Dermis microvascular lymphatic vessel endothelial cell (primary cell): ENCODE results near the gene CBFA2T3. TPM values are rescaled to one million over a fixed set of nuclear protein-coding genes. Genes with fewer than 3 reads are reported as not detected.
"Not testable (repeated sequence)": the region's sequence is repeated elsewhere in the genome, so short reads cannot be mapped to it uniquely, and the experiment has no call there.

Experiments used
- DNase-seq, 2 donors: peaks; one replicate each; pipeline versions ENCODE4 v3.0.0 to v3.0.0-alpha.2; 2010; ENCODE audit warnings: low read depth in 2 of 2
- total RNA-seq: library from RNA; depleted of rRNA; stranded (reverse); fragments of >200 nt; gene quantifications from 2 replicates; pipeline ENCODE4 v1.2.1, GENCODE V29; 2014

Gene CBFA2T3
- total RNA-seq, 1 donor from 2014 or later: not detected

- no peak for DNase-seq
Measured at GRCh38 chr16:89013111-89013510, 36.1 kb upstream of the CBFA2T3 start.

GRCh38 chr16:89012622-89012995 lies 35.6 kb upstream of the CBFA2T3 start:
- DNase-seq: no peak

- no peak for DNase-seq
Measured at GRCh38 chr16:89011909-89012621, 35.1 kb upstream of the CBFA2T3 start.

GRCh38 chr16:89010210-89010925 lies 33.4 kb upstream of the CBFA2T3 start:
- DNase-seq: no peak

GRCh38 chr16:89009343-89010209 lies 32.6 kb upstream of the CBFA2T3 start:
- peak in 1 of 2 donors; percentile 39 for DNase-seq

GRCh38 chr16:89008796-89009195 lies 31.8 kb upstream of the CBFA2T3 start:
- DNase-seq: not testable (repeated sequence)

GRCh38 chr16:89007371-89008249 lies 30.6 kb upstream of the CBFA2T3 start:
- DNase-seq: no peak

GRCh38 chr16:89006036-89006752 lies 29.2 kb upstream of the CBFA2T3 start:
- no peak for DNase-seq

GRCh38 chr16:89005201-89006035 lies 28.4 kb upstream of the CBFA2T3 start:
- DNase-seq: no peak

- DNase-seq: peak; percentile 47 to 63
Measured at GRCh38 chr16:89004209-89004831, 27.3 kb upstream of the CBFA2T3 start.

- no peak for DNase-seq
Measured at GRCh38 chr16:89003831-89004208, 26.8 kb upstream of the CBFA2T3 start.

GRCh38 chr16:89002851-89003830 lies 26.1 kb upstream of the CBFA2T3 start:
- DNase-seq: no peak

- not testable (repeated sequence) for DNase-seq
Measured at GRCh38 chr16:89002081-89002480, 25.1 kb upstream of the CBFA2T3 start.

- no peak for DNase-seq
Measured at GRCh38 chr16:89001117-89002027, 24.4 kb upstream of the CBFA2T3 start.

- no peak for DNase-seq
Measured at GRCh38 chr16:89000207-89000959, 23.4 kb upstream of the CBFA2T3 start.
